Glutamatergic neuron (in vitro differentiated cells): ENCODE results near the gene RGS6. TPM values are rescaled to one million over a fixed set of nuclear protein-coding genes. Genes with fewer than 3 reads are reported as not detected.

ENCODE experiments used
- DNase-seq: peaks from one replicate; pipeline ENCODE4 v3.0.0; 2022
- H3K27ac Mint-ChIP-seq: one replicate; pipeline ENCODE4 v1.8.0; 2020; ENCODE audit warnings: mild to moderate bottlenecking, mixed read lengths, inconsistent platforms; ENCODE audit not compliant: unreplicated experiment
- H3K27me3 Mint-ChIP-seq: one replicate; pipeline ENCODE4 v1.8.0; 2020; ENCODE audit warnings: mild to moderate bottlenecking, moderate library complexity, mixed read lengths, inconsistent platforms; ENCODE audit not compliant: unreplicated experiment
- H3K36me3 Mint-ChIP-seq: one replicate; pipeline ENCODE4 v1.8.0; 2020; ENCODE audit warnings: mild to moderate bottlenecking, mixed read lengths, inconsistent platforms; ENCODE audit not compliant: unreplicated experiment
- H3K4me1 Mint-ChIP-seq: one replicate; pipeline ENCODE4 v1.8.0; 2020; ENCODE audit warnings: mild to moderate bottlenecking, low read depth, mixed read lengths, inconsistent platforms; ENCODE audit not compliant: unreplicated experiment
- H3K4me3 Mint-ChIP-seq: one replicate; pipeline ENCODE4 v1.8.0; 2020; ENCODE audit warnings: mild to moderate bottlenecking, mixed read lengths, inconsistent platforms; ENCODE audit not compliant: unreplicated experiment
- H3K9me3 Mint-ChIP-seq: one replicate; pipeline ENCODE4 v1.8.0; 2020; ENCODE audit warnings: mild to moderate bottlenecking, moderate library complexity, mixed read lengths, inconsistent platforms; ENCODE audit not compliant: unreplicated experiment
- total RNA-seq: library from RNA; stranded (reverse); fragmentation: NEBNext Ultra II Directional; extraction: Animal tissue kit (Norgen Biotek cat#: 25700); gene quantifications from one replicate; pipeline ENCODE4 v1.2.1, GENCODE V29; 2021; ENCODE audit not compliant: unreplicated experiment
- TF ChIP-seq, protein P1 (sequence below): fragments of 200-600 bp; sonication (generic); IDR thresholded peaks from one replicate; pipeline ENCODE4 v1.5.0; 2021; ENCODE audit not compliant: partially characterized antibody, unreplicated experiment

The RGS6 gene
- total RNA-seq, 1 donor from 2014 or later, result 1.2 TPM

GRCh38 chr14:72126561-72126960 lies 194.3 kb downstream of the RGS6 start:
- Mint-ChIP-seq H3K4me1 (peaks cover 5% of the 10 kb centered on the region), H3K27me3 (no peaks in the 10 kb centered on the region), H3K36me3 (peaks cover 9% of the 10 kb centered on the region), H3K27ac (no peak overlapping the region), H3K9me3 (no peaks in the 10 kb centered on the region), H3K4me3 (no peak overlapping the region)
- TF ChIP-seq, protein P1, sequence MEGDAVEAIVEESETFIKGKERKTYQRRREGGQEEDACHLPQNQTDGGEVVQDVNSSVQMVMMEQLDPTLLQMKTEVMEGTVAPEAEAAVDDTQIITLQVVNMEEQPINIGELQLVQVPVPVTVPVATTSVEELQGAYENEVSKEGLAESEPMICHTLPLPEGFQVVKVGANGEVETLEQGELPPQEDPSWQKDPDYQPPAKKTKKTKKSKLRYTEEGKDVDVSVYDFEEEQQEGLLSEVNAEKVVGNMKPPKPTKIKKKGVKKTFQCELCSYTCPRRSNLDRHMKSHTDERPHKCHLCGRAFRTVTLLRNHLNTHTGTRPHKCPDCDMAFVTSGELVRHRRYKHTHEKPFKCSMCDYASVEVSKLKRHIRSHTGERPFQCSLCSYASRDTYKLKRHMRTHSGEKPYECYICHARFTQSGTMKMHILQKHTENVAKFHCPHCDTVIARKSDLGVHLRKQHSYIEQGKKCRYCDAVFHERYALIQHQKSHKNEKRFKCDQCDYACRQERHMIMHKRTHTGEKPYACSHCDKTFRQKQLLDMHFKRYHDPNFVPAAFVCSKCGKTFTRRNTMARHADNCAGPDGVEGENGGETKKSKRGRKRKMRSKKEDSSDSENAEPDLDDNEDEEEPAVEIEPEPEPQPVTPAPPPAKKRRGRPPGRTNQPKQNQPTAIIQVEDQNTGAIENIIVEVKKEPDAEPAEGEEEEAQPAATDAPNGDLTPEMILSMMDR, result no peak
- no peak for DNase-seq

GRCh38 chr14:72128629-72129028 lies 196.4 kb downstream of the RGS6 start:
- peaks cover 9% of the 10 kb centered on the region for H3K36me3 Mint-ChIP-seq
- H3K9me3 Mint-ChIP-seq, result no peaks in the 10 kb centered on the region
- no peak for DNase-seq
- H3K27ac Mint-ChIP-seq, result no peak overlapping the region
- H3K4me3 Mint-ChIP-seq, result no peak overlapping the region
- TF ChIP-seq, protein P1, result no peak
- peaks cover 4% of the 10 kb centered on the region for H3K27me3 Mint-ChIP-seq
- peaks cover 5% of the 10 kb centered on the region for H3K4me1 Mint-ChIP-seq

DNA sequence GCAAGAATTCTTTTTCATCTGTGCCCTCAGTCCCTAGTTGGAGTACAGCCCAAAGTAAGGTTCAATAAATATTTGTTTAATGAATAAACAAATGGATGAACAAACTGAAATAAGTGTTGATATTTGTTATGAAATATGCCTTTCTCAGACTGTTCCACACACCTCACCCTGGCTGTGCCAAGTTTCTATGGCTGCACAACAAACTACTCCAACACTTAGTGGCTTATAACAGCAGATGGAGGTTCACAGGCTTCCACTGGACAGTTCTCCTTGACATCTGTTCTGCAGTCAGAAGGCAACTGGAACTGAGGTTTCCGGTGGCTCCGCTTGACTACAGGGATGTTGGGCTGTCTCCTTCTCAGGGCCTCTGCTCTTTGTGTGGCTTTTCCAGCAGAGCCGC lies 197.1 kb downstream of the RGS6 start:
- TF ChIP-seq, protein P1, result no peak
- H3K27me3 Mint-ChIP-seq, result peaks cover 4% of the 10 kb centered on the region
- DNase-seq, result no peak
- H3K9me3 Mint-ChIP-seq, result no peaks in the 10 kb centered on the region
- H3K36me3 Mint-ChIP-seq, result peaks cover 9% of the 10 kb centered on the region
- no peak overlapping the region for H3K4me3 Mint-ChIP-seq
- no peak overlapping the region for H3K27ac Mint-ChIP-seq
- H3K4me1 Mint-ChIP-seq, result peaks cover 2% of the 10 kb centered on the region

GRCh38 chr14:72141084-72141483 lies 208.9 kb downstream of the RGS6 start:
- Mint-ChIP-seq H3K4me3 (no peak overlapping the region), H3K27ac (no peak overlapping the region), H3K4me1 (peaks cover 3% of the 10 kb centered on the region), H3K9me3 (peaks cover 4% of the 10 kb centered on the region), H3K27me3 (peaks cover 3% of the 10 kb centered on the region), H3K36me3 (peaks cover 5% of the 10 kb centered on the region)
- no peak for DNase-seq
- TF ChIP-seq, protein P1, result no peak

DNA sequence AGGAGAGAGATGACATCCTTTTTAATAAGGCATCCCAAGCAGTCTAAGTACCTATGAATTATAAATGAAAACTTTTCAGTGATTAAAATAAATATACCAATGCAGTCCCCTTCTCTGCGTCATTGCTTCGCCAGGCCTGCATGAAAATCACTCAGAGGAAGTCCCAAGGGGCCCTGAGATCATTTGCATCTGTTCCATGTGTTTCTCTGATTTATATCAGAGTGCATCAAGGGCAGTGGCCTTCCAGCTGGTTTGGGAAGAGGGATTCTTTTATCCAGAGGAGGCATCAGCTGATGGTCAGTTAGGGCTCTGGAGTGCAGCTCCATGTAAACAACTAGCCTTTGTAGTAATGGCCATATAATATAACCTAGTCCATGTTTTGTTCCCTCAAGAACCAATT lies 210.1 kb downstream of the RGS6 start:
- Mint-ChIP-seq H3K4me1 (peaks cover 3% of the 10 kb centered on the region), H3K27me3 (peaks cover 3% of the 10 kb centered on the region), H3K36me3 (peaks cover 5% of the 10 kb centered on the region), H3K9me3 (peaks cover 4% of the 10 kb centered on the region), H3K4me3 (no peak overlapping the region), H3K27ac (no peak overlapping the region)
- TF ChIP-seq, protein P1, result no peak
- DNase-seq, result peak; percentile 47
